Peyer's patch (tissue), 4 donors: ENCODE data around the gene PYDC1. TPM values are rescaled to one million over a fixed set of nuclear protein-coding genes. Genes with fewer than 3 reads are reported as not detected.

Source experiments
- DNase-seq, 3 donors: peaks; one replicate each; pipeline ENCODE4 v3.0.0-alpha.2; 2017 to 2019
- H3K27ac ChIP-seq, 4 donors: fragments of 200-600 bp; sonication (generic); one replicate each; pipeline ENCODE4 v1.5.1; 2016 to 2019
- H3K27me3 ChIP-seq, 2 donors: fragments of 200-600 bp; sonication (generic); one replicate each; pipeline ENCODE4 v1.5.1; 2019
- H3K36me3 ChIP-seq, 3 donors: fragments of 200-600 bp; sonication (generic); one replicate each; pipeline ENCODE4 v1.5.1; 2016 to 2019
- H3K4me1 ChIP-seq, 4 donors: fragments of 200-600 bp; sonication (generic); one replicate each; pipeline ENCODE4 v1.5.1; 2016 to 2019
- H3K4me3 ChIP-seq, 4 donors: fragments of 200-600 bp; sonication (generic); 1 replicate in 3 of 4; 2 replicates in 1 of 4; pipeline ENCODE4 v1.5.1; 2016 to 2019; ENCODE audit warnings: mild to moderate bottlenecking in 1 of 4
- H3K9me3 ChIP-seq, 4 donors: fragments of 200-600 bp; sonication (generic); one replicate each; pipeline ENCODE4 v1.5.1; 2016 to 2019; ENCODE audit warnings: mild to moderate bottlenecking in 1 of 4
- POLR2A ChIP-seq, 2 donors: fragments of 450-650 bp; IDR thresholded peaks; one replicate each; pipeline ENCODE4 v1.5.1; 2017; ENCODE audit warnings: antibody characterized with exemption in 2 of 2, mild to moderate bottlenecking in 2 of 2, moderate library complexity in 2 of 2
- total RNA-seq, 4 donors: library from RNA; depleted of rRNA; stranded (reverse); fragments of >200 nt; gene quantifications; one replicate each; pipeline ENCODE4 v1.1.0, GENCODE V29; 2016
- TF ChIP-seq, protein P1 (sequence below), 6 experiments: fragments of 450-650 bp in 4 of 6; fragments of 200-600 bp in 2 of 6; sonication (generic) in 1 of 6; IDR thresholded peaks; one replicate each; pipeline ENCODE4 v1.5.1; 2017 to 2019; ENCODE audit warnings: antibody characterized with exemption in 6 of 6, mild to moderate bottlenecking in 3 of 6, moderate library complexity in 1 of 6

The PYDC1 gene
- total RNA-seq, 4 donors from 2014 or later = not detected

- TF ChIP-seq POLR2A (IDR thresholded peaks at IDR 0.05) = no peak
- TF ChIP-seq, protein P1, sequence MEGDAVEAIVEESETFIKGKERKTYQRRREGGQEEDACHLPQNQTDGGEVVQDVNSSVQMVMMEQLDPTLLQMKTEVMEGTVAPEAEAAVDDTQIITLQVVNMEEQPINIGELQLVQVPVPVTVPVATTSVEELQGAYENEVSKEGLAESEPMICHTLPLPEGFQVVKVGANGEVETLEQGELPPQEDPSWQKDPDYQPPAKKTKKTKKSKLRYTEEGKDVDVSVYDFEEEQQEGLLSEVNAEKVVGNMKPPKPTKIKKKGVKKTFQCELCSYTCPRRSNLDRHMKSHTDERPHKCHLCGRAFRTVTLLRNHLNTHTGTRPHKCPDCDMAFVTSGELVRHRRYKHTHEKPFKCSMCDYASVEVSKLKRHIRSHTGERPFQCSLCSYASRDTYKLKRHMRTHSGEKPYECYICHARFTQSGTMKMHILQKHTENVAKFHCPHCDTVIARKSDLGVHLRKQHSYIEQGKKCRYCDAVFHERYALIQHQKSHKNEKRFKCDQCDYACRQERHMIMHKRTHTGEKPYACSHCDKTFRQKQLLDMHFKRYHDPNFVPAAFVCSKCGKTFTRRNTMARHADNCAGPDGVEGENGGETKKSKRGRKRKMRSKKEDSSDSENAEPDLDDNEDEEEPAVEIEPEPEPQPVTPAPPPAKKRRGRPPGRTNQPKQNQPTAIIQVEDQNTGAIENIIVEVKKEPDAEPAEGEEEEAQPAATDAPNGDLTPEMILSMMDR (IDR thresholded peaks at IDR 0.05) = no peak
- DNase-seq = no peak
- peaks cover 0 to 86% (median 4%) of the 10 kb centered on the region in 3 donors for H3K36me3 ChIP-seq
- no peaks in the 10 kb centered on the region for H3K9me3 ChIP-seq
- H3K27ac ChIP-seq = no peak overlapping the region
- H3K27me3 ChIP-seq = no peaks in the 10 kb centered on the region
- H3K4me1 ChIP-seq = peaks cover 0 to 29% (median 12%) of the 10 kb centered on the region in 4 donors
- H3K4me3 ChIP-seq = no peak overlapping the region
Measured at GRCh38 chr16:31186176-31186575, 30.8 kb downstream of the PYDC1 start.

DNA sequence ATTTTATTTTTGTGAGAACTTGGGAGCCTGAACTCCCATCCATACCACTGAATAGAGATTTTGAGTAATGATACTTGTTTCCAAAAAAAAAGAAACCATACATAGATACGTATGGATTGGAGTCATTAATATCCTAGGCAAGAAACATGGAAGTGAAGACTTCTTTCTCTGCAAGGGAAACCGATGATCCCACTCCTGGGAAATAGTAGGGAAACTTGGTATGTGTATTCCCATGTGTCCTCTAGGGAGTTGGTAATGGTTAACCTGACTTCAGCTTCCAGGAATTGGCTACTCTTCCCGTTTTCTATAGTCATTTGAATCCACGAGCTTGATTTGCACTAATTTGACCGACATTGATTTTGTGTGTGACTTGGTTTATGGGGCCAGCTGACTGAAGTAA lies 31.6 kb downstream of the PYDC1 start:
- Histone ChIP-seq H3K4me3 (no peak overlapping the region), H3K9me3 (no peaks in the 10 kb centered on the region), H3K4me1 (peaks cover 0 to 29% (median 12%) of the 10 kb centered on the region in 4 donors), H3K27ac (no peak overlapping the region), H3K36me3 (peaks cover 0 to 78% (median 0%) of the 10 kb centered on the region in 3 donors), H3K27me3 (no peaks in the 10 kb centered on the region)
- TF ChIP-seq, protein P1 (IDR thresholded peaks at IDR 0.05) = no peak
- no peak for TF ChIP-seq POLR2A (IDR thresholded peaks at IDR 0.05)
- no peak for DNase-seq

GRCh38 chr16:31184888-31185287 lies 32.0 kb downstream of the PYDC1 start:
- H3K36me3 ChIP-seq = peaks cover 0 to 74% (median 0%) of the 10 kb centered on the region in 3 donors
- no peak for TF ChIP-seq POLR2A (IDR thresholded peaks at IDR 0.05)

DNA sequence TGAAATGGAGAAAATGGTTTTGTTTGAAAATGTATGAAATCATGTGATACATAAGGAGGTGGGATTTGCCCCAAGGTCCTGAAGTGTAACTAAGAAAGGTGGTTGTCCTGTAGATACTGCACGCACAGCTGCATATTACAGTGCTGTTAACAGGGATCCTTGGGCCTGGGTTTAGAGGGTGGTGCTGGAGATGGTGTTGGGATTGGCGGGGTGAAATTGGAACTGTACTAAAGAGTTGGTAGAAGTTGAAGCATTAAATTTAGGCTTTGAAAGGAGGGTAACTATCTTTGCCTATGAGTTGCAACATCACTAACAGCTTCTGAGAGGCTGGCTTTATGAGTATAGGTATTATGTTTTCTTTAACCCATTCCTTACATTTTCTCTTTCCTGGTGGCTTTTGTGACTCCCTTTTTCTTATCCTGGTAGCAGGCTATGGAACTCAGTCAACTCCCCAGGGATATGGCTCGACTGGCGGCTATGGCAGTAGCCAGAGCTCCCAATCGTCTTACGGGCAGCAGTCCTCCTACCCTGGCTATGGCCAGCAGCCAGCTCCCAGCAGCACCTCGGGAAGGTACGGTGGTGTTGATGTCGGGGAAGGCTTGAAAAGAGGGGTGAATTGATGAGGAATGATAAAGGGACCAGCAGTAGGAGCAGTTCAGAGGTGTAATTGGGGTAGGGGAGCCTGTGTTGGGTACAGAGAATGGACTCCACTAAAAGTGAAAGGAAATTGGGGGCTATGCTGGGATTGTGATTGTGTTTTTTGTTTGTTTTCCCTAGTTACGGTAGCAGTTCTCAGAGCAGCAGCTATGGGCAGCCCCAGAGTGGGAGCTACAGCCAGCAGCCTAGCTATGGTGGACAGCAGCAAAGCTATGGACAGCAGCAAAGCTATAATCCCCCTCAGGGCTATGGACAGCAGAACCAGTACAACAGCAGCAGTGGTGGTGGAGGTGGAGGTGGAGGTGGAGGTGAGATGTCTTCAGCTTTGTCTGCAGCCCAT lies 33.2 kb downstream of the PYDC1 start:
- Histone ChIP-seq H3K27me3 (no peaks in the 10 kb centered on the region), H3K27ac (no peak overlapping the region), H3K9me3 (no peaks in the 10 kb centered on the region), H3K4me3 (no peak overlapping the region), H3K4me1 (peaks cover 0 to 33% (median 14%) of the 10 kb centered on the region in 4 donors), H3K36me3 (peaks cover 0 to 62% (median 0%) of the 10 kb centered on the region in 3 donors)
- no peak for DNase-seq
- TF ChIP-seq, protein P1 (IDR thresholded peaks at IDR 0.05) = no peak
- TF ChIP-seq POLR2A (IDR thresholded peaks at IDR 0.05) = no peak

More at GRCh38 chr16:31184888-31185287, 32.0 kb downstream of the PYDC1 start:
- Histone ChIP-seq H3K27me3 (no peaks in the 10 kb centered on the region), H3K4me1 (peaks cover 0 to 29% (median 12%) of the 10 kb centered on the region in 4 donors), H3K9me3 (no peaks in the 10 kb centered on the region), H3K27ac (no peak overlapping the region), H3K4me3 (no peak overlapping the region)
- no peak for DNase-seq

- peaks cover 0 to 39% (median 16%) of the 10 kb centered on the region in 4 donors for H3K4me1 ChIP-seq
- peak overlapping the region in 3 of 4 donors; percentile 72 to 92 (median 75) for H3K4me3 ChIP-seq
- H3K27me3 ChIP-seq = no peaks in the 10 kb centered on the region
- no peak for DNase-seq
- no peak for TF ChIP-seq POLR2A (IDR thresholded peaks at IDR 0.05)
- TF ChIP-seq, protein P1 (IDR thresholded peaks at IDR 0.05) = no peak
- H3K27ac ChIP-seq = peak overlapping the region in 1 of 4 donors; percentile 13
- H3K9me3 ChIP-seq = no peaks in the 10 kb centered on the region
- peaks cover 0 to 49% (median 0%) of the 10 kb centered on the region in 3 donors for H3K36me3 ChIP-seq
Measured at GRCh38 chr16:31182391-31182790, 34.5 kb downstream of the PYDC1 start.
